HepG2 (cell line): Measurements from ENCODE around the gene MT4. TPM values are rescaled to one million over a fixed set of nuclear protein-coding genes. Genes with fewer than 3 reads are reported as not detected.

Source experiments
- ATRX ChIP-seq: sonication (generic); formaldehyde crosslinking; IDR thresholded peaks from 2 replicates; pipeline ENCODE4 v1.4.0; 2020; ENCODE audit warnings: missing genetic modification reagents, borderline replicate concordance
- BCL6 ChIP-seq: IDR thresholded peaks from 2 replicates; pipeline ENCODE4 v1.6.1; 2016; ENCODE audit warnings: missing genetic modification reagents, missing compliant biosample characterization
- BRCA1 ChIP-seq: sonication (generic); formaldehyde crosslinking; IDR thresholded peaks from 2 replicates; pipeline ENCODE4 v1.4.0; 2020; ENCODE audit warnings: missing genetic modification reagents
- CBX1 ChIP-seq: IDR thresholded peaks from one replicate; pipeline ENCODE4 v1.6.1; 2016; ENCODE audit warnings: antibody characterized with exemption, low read depth
- CCDC6 ChIP-seq: sonication (generic); formaldehyde crosslinking; IDR thresholded peaks from 2 replicates; pipeline ENCODE4 v1.8.1; 2022; ENCODE audit warnings: mild to moderate bottlenecking, missing genetic modification reagents, moderate library complexity
- CREB1 ChIP-seq, 2 experiments: fragments of 450-650 bp in 1 of 2; IDR thresholded peaks; 2 replicates each; pipeline ENCODE4 v1.6.1; 2016 to 2017; ENCODE audit warnings: control low read depth in 1 of 2, mild to moderate bottlenecking in 1 of 2, missing compliant biosample characterization in 1 of 2, missing genetic modification characterization in 1 of 2
- FOSL1 ChIP-seq: sonication (generic); formaldehyde crosslinking; IDR thresholded peaks from 2 replicates; pipeline ENCODE4 v1.9.0; 2021; ENCODE audit warnings: missing genetic modification reagents, borderline replicate concordance
- HCFC1 ChIP-seq: fragments of 150-350 bp; IDR thresholded peaks from 2 replicates; pipeline ENCODE4 v1.6.1; 2014; ENCODE audit warnings: low read depth, low read length
- ISX ChIP-seq: sonication (generic); formaldehyde crosslinking; conservative IDR thresholded peaks from 2 replicates; pipeline ENCODE4 v1.5.0; 2020; ENCODE audit warnings: missing genetic modification reagents
- MEIS2 ChIP-seq: sonication (generic); formaldehyde crosslinking; IDR thresholded peaks from 2 replicates; pipeline ENCODE4 v1.9.0; 2021; ENCODE audit warnings: mild to moderate bottlenecking, missing genetic modification reagents
- PAF1 ChIP-seq: IDR thresholded peaks from 2 replicates; pipeline ENCODE4 v1.6.1; 2016; ENCODE audit warnings: missing genetic modification reagents, missing compliant biosample characterization
- PCBP1 ChIP-seq: fragments of 200-400 bp; formaldehyde crosslinking; IDR thresholded peaks from 2 replicates; pipeline ENCODE4 v1.6.1; 2017; ENCODE audit warnings: mild to moderate bottlenecking, low read depth, low read length, borderline replicate concordance
- RAD51 ChIP-seq: fragments of 450-650 bp; IDR thresholded peaks from 2 replicates; pipeline ENCODE4 v1.6.1; 2016; ENCODE audit warnings: borderline replicate concordance
- REL ChIP-seq: sonication (generic); formaldehyde crosslinking; conservative IDR thresholded peaks from 2 replicates; pipeline ENCODE4 v1.8.0; 2022; ENCODE audit warnings: mild to moderate bottlenecking, missing genetic modification reagents, moderate library complexity
- SRSF1 ChIP-seq: fragments of 200-400 bp; formaldehyde crosslinking; optimal IDR thresholded peaks from 2 replicates; pipeline ENCODE3; 2017; ENCODE audit warnings: mild to moderate bottlenecking, low read depth, low read length, moderate library complexity
- YY1 ChIP-seq: IDR thresholded peaks from 2 replicates; pipeline ENCODE4 v1.6.1; 2011; ENCODE audit warnings: low read length, low read depth, moderate library complexity, mild to moderate bottlenecking; ENCODE audit not compliant: insufficient read depth, insufficient replicate concordance
- ZBTB7B ChIP-seq: sonication (generic); formaldehyde crosslinking; IDR thresholded peaks from 2 replicates; pipeline ENCODE4 v1.4.0; 2020; ENCODE audit warnings: missing genetic modification reagents
- ZNF205 ChIP-seq: IDR thresholded peaks from 2 replicates; pipeline ENCODE4 v1.6.1; 2018; ENCODE audit warnings: missing biosample characterization, missing genetic modification reagents
- ZNF496 ChIP-seq: sonication (generic); formaldehyde crosslinking; IDR thresholded peaks from 2 replicates; pipeline ENCODE4 v1.8.1; 2023; ENCODE audit warnings: mild to moderate bottlenecking, moderate library complexity, missing genetic modification reagents; ENCODE audit not compliant: insufficient replicate concordance
- ZNF558 ChIP-seq: sonication (generic); formaldehyde crosslinking; IDR thresholded peaks from 2 replicates; pipeline ENCODE4 v1.9.0; 2022; ENCODE audit warnings: mild to moderate bottlenecking, missing genetic modification reagents, borderline replicate concordance
- ZNF709 ChIP-seq: sonication (generic); formaldehyde crosslinking; IDR thresholded peaks from 2 replicates; pipeline ENCODE4 v1.5.0; 2020; ENCODE audit warnings: mild to moderate bottlenecking, missing genetic modification reagents
- ZNF713 ChIP-seq: sonication (generic); formaldehyde crosslinking; IDR thresholded peaks from 2 replicates; pipeline ENCODE4 v1.4.0; 2020; ENCODE audit warnings: mild to moderate bottlenecking, missing genetic modification reagents
- ZNF878 ChIP-seq: sonication (generic); formaldehyde crosslinking; IDR thresholded peaks from 2 replicates; pipeline ENCODE4 v1.8.1; 2023; ENCODE audit warnings: mild to moderate bottlenecking, missing genetic modification reagents, moderate library complexity
- ZNF883 ChIP-seq: sonication (generic); formaldehyde crosslinking; IDR thresholded peaks from 2 replicates; pipeline ENCODE4 v1.5.1; 2020; ENCODE audit warnings: mild to moderate bottlenecking, missing genetic modification reagents; ENCODE audit errors: not compliant biosample characterization
- ZNF891 ChIP-seq: sonication (generic); formaldehyde crosslinking; IDR thresholded peaks from 2 replicates; pipeline ENCODE4 v1.5.0; 2020; ENCODE audit warnings: mild to moderate bottlenecking, missing genetic modification reagents
- polyA plus RNA-seq, 8 experiments: library from polyadenylated mRNA; depleted of rRNA in 3 of 8; stranded (reverse) in 7 of 8; unstranded in 1 of 8; fragments of >200 nt; fragmentation: Illumina TruSeq in 4 of 8; extraction: Trizol in 4 of 8; gene quantifications; 2 replicates each; pipeline versions ENCODE4 v1.2.1 to v1.2.3, GENCODE V29; 2011 to 2016; ENCODE audit warnings: low read depth in 4 of 8, missing spikeins in 1 of 8, mixed read lengths in 1 of 8; ENCODE audit not compliant: insufficient read depth in 1 of 8
- total RNA-seq, 5 experiments: library from RNA; depleted of rRNA; stranded (reverse); fragments of >200 nt; fragmentation: Illumina TruSeq; extraction: Trizol; gene quantifications; 2 replicates each; pipeline ENCODE4 v1.2.3, GENCODE V29; 2016; ENCODE audit warnings: low read depth in 1 of 5
- TF ChIP-seq, protein P1 (sequence below): sonication (generic); formaldehyde crosslinking; IDR thresholded peaks from 2 replicates; pipeline ENCODE4 v1.9.0; 2021; ENCODE audit warnings: missing genetic modification reagents, mild to moderate bottlenecking, borderline replicate concordance
- TF ChIP-seq, protein P2 (sequence below): sonication (generic); formaldehyde crosslinking; IDR thresholded peaks from 2 replicates; pipeline ENCODE4 v1.4.0; 2020; ENCODE audit warnings: missing genetic modification reagents, borderline replicate concordance
- TF ChIP-seq, protein P3 (sequence below): sonication (generic); formaldehyde crosslinking; IDR thresholded peaks from 2 replicates; pipeline ENCODE4 v1.8.0; 2022; ENCODE audit warnings: low read depth, missing genetic modification reagents
- TF ChIP-seq, protein P4 (sequence below): sonication (generic); formaldehyde crosslinking; conservative IDR thresholded peaks from 2 replicates; pipeline ENCODE4 v1.4.0; 2020; ENCODE audit warnings: missing genetic modification reagents

The MT4 gene
- total and polyA plus RNA-seq, 2 of the 13 experiments (the other 11 are each of a cell fraction or from before 2014, with no cell fraction given), result not detected

DNA sequence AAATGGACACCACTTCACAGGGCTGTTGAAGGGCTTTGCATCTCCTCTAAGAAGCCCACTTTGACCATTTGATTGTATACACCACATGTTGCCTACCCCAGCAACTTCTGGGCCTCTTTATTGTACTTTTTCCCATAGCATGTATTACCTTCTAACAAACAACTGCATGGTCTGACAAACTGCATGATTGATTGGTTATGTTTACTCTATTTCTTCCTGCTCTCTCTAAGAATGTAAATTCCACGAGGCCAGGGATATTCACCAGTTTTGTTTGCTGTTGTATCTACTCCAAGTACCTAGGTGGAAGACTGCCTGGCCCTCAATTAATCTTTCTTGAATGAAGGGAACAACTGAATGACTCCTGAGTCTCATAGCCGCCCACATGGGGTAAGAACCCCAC lies 22.8 kb upstream of the MT4 start (continued):
- TF ChIP-seq ZNF878 (CRISPR knock-in tag) (0 out of 2 replicates have a peak, but pooled peaks have one; percentile 25), HCFC1 (no peak), ZNF709 (no peak), CREB1 (IDR thresholded peaks at IDR 0.05) (no peak), CREB1 (CRISPR knock-in tag; IDR thresholded peaks at IDR 0.05) (no peak), ZNF558 (CRISPR knock-in tag) (no peak), YY1 (no peak), MEIS2 (CRISPR knock-in tag) (peak; percentile 43; the same call in 1 of the 2 replicates), REL (no peak), ZNF883 (CRISPR knock-in tag) (no peak), ISX (no peak), CBX1 (no peak), BRCA1 (CRISPR knock-in tag) (no peak), ATRX (CRISPR knock-in tag) (no peak), PAF1 (no peak), ZNF496 (no peak), ZNF713 (CRISPR knock-in tag) (no peak), ZNF205 (CRISPR knock-in tag) (no peak), RAD51 (no peak), FOSL1 (CRISPR knock-in tag) (no peak), CCDC6 (no peak), ZBTB7B (no peak), PCBP1 (no peak), SRSF1 (no peak), ZNF891 (CRISPR knock-in tag) (no peak), BCL6 (CRISPR knock-in tag) (peak; percentile 96)
- TF ChIP-seq, protein P1, sequence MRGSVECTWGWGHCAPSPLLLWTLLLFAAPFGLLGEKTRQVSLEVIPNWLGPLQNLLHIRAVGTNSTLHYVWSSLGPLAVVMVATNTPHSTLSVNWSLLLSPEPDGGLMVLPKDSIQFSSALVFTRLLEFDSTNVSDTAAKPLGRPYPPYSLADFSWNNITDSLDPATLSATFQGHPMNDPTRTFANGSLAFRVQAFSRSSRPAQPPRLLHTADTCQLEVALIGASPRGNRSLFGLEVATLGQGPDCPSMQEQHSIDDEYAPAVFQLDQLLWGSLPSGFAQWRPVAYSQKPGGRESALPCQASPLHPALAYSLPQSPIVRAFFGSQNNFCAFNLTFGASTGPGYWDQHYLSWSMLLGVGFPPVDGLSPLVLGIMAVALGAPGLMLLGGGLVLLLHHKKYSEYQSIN (CRISPR knock-in tag), result no peak
- TF ChIP-seq, protein P2, sequence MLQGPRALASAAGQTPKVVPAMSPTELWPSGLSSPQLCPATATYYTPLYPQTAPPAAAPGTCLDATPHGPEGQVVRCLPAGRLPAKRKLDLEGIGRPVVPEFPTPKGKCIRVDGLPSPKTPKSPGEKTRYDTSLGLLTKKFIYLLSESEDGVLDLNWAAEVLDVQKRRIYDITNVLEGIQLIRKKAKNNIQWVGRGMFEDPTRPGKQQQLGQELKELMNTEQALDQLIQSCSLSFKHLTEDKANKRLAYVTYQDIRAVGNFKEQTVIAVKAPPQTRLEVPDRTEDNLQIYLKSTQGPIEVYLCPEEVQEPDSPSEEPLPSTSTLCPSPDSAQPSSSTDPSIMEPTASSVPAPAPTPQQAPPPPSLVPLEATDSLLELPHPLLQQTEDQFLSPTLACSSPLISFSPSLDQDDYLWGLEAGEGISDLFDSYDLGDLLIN (CRISPR knock-in tag), result no peak
- TF ChIP-seq, protein P3, sequence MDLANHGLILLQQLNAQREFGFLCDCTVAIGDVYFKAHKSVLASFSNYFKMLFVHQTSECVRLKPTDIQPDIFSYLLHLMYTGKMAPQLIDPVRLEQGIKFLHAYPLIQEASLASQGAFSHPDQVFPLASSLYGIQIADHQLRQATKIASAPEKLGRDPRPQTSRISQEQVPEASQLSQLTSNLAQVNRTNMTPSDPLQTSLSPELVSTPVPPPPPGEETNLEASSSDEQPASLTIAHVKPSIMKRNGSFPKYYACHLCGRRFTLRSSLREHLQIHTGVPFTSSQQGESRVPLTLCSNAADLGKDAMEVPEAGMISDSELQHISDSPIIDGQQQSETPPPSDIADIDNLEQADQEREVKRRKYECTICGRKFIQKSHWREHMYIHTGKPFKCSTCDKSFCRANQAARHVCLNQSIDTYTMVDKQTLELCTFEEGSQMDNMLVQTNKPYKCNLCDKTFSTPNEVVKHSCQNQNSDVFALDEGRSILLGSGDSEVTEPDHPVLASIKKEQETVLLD (CRISPR knock-in tag), result no peak
- TF ChIP-seq, protein P4, sequence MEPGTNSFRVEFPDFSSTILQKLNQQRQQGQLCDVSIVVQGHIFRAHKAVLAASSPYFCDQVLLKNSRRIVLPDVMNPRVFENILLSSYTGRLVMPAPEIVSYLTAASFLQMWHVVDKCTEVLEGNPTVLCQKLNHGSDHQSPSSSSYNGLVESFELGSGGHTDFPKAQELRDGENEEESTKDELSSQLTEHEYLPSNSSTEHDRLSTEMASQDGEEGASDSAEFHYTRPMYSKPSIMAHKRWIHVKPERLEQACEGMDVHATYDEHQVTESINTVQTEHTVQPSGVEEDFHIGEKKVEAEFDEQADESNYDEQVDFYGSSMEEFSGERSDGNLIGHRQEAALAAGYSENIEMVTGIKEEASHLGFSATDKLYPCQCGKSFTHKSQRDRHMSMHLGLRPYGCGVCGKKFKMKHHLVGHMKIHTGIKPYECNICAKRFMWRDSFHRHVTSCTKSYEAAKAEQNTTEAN (CRISPR knock-in tag), result no peak
